CD4-positive, alpha-beta T cell treated with Interferon alpha-2 for 1 hour (primary cell): ENCODE results near the gene TPCN2.
A peak's percentile ranks its signal among the peaks of the same experiment; 100 is the strongest.
"Not testable (repeated sequence)": the region's sequence is repeated elsewhere in the genome, so short reads cannot be mapped to it uniquely, and the experiment has no call there.

Experiments
- DNase-seq, 2 donors: peaks; one replicate each; pipeline ENCODE4 v3.0.0-alpha.2; 2020 to 2022

Gene TPCN2

GRCh38 chr11:69048694-69049489 is at the start of gene TPCN2:
Gene TPCN2 (plus strand): TSS chr11:69048932. CDS start chr11:69048998, 66 bp downstream.
- DNase-seq = peak; percentile 95 to 96

GRCh38 chr11:68999093-68999747 is 49.5 kb upstream of the TPCN2 start:
- DNase-seq = peak in 1 of 2 donors; percentile 6

DNA sequence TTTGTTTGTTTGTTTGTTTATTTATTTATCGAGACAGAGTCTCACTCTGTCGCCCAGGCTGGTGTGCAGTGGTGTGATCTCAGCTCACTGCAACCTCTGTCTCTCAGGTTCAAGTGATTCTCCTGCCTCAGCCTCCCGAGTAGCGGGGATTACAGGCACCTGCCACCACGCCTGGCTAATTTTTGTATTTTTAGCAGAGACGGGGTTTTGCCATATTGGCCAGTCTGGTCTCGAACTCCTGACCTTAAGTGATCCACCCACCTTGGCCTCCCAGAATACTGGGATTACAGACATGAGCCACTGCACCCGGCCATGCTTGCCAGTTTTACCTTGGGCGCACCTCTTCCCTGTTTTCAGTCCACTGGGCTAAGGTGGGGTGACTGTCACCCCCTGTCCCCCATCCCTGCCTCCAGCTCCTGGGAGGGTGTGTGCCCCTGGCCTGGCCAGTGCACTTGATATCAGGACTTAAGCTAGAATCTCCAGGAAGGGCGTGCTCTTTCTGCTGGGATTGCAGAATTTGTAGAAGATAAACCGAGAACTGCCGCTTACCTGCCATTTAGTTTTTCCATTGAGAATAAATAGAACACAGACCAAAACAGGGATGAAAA is 48.9 kb upstream of the TPCN2 start:
- not testable (repeated sequence) for DNase-seq

DNA sequence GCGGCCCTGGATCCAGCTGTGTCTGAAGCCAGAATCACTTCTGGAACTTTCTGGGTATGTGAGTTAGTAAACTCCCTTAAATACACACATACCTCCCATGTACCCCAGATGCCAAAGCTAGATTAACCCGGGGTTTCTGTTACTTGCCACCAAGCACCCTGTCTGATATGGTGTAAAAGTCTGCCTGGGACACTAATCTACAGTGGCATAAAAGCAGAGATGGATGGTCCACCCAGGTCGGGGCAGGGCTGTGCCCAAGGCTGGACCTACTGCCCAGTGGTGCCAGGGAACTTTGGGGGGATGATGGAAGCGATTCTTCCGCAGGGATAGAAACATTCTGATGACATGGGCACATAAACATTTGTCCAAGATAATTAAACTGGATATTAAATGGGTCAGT is 48.3 kb upstream of the TPCN2 start:
- DNase-seq = no peak

- no peak for DNase-seq
Observed at GRCh38 chr11:69000831-69001242, 47.9 kb upstream of the TPCN2 start.

DNA sequence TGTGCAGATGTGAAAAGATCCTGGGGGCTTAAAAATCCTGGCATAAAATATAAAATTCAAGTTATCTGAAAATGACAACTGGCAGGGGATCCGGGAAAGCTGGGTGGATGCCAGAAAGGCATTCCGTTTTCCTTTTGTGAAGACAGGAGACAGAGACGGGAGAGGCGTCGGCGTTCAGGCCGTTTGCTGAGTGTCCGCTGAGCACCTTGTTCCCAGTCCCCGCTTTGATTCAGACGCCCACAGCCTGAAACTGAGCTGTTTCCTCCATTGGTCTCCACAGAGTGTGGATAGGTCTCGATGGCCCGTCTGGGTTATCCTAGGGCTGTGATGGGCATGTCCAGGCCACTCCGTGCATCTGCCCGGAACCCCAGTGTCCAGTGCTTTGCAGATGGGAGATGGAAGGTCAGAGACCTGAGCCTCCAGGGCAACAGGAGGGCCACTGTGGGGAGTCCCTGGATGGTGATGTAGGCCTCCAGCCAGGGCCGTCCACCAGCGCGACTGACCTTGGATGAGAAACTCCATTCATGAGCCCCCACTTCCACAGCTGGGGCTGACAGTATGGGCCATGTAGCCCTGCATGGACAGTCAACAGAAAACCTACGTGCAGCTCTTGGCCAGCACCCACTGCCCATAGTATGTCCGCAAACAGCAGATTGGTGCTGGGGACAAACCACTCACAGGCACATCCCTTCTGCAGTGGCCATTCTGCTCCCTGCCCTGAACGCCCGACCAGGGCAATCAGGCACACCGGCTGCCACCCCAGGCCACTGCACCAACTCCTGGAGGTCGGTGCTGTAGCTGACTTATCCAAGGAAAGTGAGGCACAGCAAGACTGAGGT is 47.3 kb upstream of the TPCN2 start:
- no peak for DNase-seq

GRCh38 chr11:69002110-69002569 is 46.6 kb upstream of the TPCN2 start:
- DNase-seq = no peak

GRCh38 chr11:69002570-69003231 is 46.0 kb upstream of the TPCN2 start:
- DNase-seq = no peak

- no peak for DNase-seq
Observed at GRCh38 chr11:69003301-69003865, 45.3 kb upstream of the TPCN2 start.

GRCh38 chr11:69003866-69004367 is 44.8 kb upstream of the TPCN2 start:
- DNase-seq = no peak

- DNase-seq = no peak
Observed at GRCh38 chr11:69004411-69005182, 44.1 kb upstream of the TPCN2 start.

GRCh38 chr11:69005183-69005630 is 43.5 kb upstream of the TPCN2 start:
- no peak for DNase-seq

- DNase-seq = no peak
Observed at GRCh38 chr11:69005631-69006368, 42.9 kb upstream of the TPCN2 start.

DNA sequence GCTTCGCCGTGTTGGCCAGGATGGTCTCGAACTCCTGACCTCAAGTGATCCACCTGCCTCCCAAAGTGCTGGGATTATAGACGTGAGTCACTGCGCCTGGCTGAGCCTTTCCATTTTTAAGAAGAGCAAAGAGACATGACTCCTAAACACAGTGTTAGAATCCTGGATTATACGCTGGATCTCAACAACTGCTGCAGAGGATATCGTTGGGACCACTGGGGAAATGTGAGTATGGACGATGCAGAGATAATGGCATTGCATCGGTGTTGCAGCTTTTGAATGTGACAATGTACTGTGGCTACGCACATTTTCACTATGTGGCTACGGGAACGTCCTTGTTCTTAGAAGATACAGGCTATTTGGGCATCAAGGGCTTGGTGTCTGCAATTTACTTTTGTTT is 41.9 kb upstream of the TPCN2 start:
- DNase-seq = no peak

- DNase-seq = no peak
Observed at GRCh38 chr11:69007975-69008381, 40.8 kb upstream of the TPCN2 start.

GRCh38 chr11:69008737-69009440 is 39.8 kb upstream of the TPCN2 start:
- no peak for DNase-seq

- no peak for DNase-seq
Observed at GRCh38 chr11:69009441-69010211, 39.1 kb upstream of the TPCN2 start.

DNA sequence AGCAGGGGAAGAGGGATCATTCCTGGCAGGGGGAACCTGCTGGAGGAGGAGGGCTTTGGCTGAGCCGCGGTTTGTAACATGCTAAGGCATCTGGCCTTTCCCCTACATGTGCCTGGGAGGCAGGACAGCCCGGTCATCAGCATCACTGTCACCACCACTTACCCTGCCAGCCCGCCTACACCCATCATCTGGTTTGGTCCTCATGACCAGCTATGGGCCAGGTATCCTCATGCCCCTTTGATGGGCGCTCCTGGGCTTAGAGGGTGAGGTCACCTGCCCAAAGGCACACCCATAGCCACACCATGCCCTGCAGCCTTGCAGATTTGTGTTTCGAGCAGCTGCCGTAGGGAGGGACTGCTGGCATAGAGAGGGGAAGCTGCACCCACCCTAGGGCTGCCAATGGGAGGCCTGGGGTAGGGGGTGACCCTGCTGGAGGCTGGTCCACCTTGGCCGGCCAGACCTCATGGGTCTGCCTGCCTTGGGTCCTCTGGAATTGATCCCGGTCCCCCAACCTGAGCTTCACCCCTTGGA is 38.3 kb upstream of the TPCN2 start:
- no peak for DNase-seq
